Stimulated activated CD8-positive, alpha-beta memory T cell treated with anti-CD3 and anti-CD28 coated beads, Interleukin-7, amount 100 ng/mL, for 1 hour (primary cell): ENCODE results near the gene PRG3.
"Not testable (repeated sequence)": the region's sequence is repeated elsewhere in the genome, so short reads cannot be mapped to it uniquely, and the experiment has no call there.

Experiments used
- DNase-seq, 2 donors: peaks; one replicate each; pipeline ENCODE4 v3.0.0-alpha.2; 2020; ENCODE audit warnings: low read depth in 2 of 2

Gene PRG3

DNA sequence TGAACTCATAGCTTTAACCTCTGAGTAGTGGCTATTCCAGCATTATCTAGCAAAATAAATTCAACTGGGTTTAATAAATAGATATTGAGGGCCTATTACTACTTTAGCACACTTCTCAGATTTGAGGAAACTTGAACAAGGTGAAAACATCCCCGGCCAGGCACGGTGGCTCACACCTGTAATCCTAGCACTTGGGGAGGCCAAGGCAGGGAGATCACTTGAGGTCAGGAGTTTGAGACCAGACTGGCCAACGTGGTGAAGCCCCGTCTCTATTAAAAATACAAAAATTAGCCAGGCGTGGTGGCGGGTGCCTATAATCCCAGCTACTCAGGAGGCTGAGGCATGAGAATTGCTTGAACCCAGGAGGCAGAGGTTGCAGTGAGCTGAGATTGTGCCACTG lies 44.1 kb downstream of the PRG3 start:
- DNase-seq, result not testable (repeated sequence)

GRCh38 chr11:57336111-57336666 lies 44.8 kb downstream of the PRG3 start:
- no peak for DNase-seq

DNA sequence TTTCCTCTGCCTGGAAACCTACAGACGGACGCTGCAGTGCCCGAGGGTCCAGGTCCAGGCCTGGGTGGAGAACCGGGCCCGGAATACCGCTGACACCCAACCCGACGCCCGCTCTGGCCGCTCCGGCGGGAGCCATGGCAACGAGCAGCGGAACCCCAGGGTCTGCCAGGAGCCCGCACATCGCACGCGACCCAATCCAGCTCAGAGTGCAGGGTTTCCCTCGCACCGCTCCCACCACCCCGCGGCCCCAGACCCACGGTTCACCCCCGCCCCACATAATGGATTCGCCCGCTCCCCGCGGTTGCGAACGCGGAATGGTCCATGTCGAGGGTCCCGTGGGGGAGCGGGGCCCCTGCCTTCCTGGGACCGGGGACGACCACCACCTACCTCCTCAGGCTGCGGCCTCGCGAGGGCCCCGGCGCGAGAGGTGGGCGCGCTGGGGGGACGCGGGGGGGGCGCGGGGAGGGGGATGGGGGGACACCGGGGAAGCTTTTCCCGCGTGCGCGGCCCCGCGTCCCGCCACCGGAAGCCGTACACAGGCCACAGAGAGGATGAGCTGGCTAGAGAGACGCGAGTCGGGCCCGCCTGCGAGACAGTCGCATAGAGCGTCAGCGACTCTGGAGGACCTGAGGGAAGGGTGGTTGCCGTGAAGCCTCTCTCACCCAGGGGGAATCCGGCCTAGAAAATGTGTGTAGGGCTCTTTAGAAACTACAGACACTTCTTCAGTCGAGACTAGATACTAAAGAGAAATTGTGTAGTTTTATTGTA lies 45.4 kb downstream of the PRG3 start, which contains the start of gene SSRP1:
SSRP1 (minus strand) TSS at position 550 of the 768 bp plus-strand sequence. CDS start 771 bp downstream, outside the sequence.
- peak; percentile 67 to 74 for DNase-seq

DNA sequence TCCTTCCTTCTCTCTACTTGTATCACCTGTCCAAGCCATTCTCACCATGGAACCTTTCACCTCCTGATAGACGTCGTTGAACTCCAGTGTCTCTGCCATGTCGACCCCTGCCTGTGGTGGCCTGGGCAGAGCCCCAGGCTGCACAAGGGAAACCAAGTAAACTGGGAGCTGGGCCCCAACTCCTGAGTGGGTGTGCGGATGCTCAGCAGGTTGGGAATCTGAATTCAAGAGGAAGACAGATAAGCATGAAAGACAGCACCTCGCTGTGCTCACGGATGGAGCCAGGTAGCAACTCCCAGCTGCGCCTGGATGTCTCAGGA lies 46.0 kb downstream of the PRG3 start:
- DNase-seq, result no peak

- DNase-seq, result no peak
Measured at GRCh38 chr11:57332694-57333440, 48.1 kb downstream of the PRG3 start.

DNA sequence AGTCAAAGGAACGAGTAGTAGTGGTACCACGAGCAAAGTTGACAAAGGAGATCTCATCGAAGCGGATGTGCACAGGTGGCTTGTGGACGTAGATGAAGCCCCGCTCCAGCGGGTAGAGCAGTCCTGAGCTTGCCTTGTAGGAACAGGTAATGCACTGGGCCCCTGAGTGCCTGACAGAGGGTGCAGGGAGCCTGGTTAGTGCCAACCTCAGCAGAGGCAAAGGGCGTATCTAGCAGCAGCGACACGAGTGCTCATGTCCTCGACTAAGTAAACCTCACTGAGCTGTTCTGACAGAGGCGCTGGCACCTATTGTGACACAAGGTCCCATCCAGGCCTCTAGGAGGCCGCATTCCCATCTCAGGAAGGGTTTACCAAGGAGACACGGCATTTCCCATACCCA lies 49.2 kb downstream of the PRG3 start:
- no peak for DNase-seq

- no peak for DNase-seq
Measured at GRCh38 chr11:57330029-57330428, 50.9 kb downstream of the PRG3 start.

- DNase-seq, result no peak
Measured at GRCh38 chr11:57327721-57328120, 53.2 kb downstream of the PRG3 start.
